GM19193 (cell line): ENCODE results near the gene CSNK1E.

Source experiments
- POLR2A ChIP-seq: IDR thresholded peaks from 4 replicates; pipeline ENCODE4 v1.6.1; 2011; ENCODE audit not compliant: insufficient read depth, insufficient read length; ENCODE audit errors: extremely low read depth

CSNK1E gene

DNA sequence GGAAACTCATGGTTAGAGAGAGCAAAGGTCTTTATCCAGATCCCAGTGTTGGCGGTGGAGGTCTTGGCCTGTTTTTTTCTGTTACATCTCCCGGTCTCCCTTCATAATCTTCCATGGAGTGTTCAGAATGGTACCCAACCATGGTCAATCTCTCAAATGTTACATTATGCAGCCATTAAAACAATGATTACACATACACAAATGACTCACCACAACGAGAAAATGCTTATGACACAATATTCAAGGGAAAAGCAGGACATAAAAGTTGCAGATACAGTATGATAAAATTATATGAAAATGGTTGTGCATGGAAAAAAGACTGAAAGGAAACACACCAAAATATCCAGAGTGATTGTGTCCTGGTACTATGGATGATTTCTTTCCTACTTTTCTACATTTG lies 17.8 kb upstream of the CSNK1E start:
- TF ChIP-seq POLR2A = no peak

DNA sequence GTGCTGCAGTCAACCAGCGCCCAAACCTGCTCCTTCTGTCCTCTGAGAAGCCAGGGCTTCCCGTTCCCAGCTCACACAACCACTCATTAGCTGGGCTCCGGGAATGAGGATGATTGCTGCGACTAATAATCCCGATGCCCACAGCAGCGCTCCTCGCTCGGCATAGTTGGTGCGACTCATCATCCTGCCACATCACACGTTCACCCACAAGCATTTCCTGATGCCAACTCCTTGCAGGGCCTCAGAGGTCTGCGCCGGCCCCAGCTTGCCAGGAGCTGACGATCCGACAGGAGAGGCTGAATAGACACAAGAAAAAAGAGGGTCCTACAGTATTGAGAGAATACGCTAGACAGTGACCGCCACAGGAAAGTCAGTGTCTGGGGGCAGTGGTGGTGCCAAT lies 10.6 kb upstream of the CSNK1E start:
- TF ChIP-seq POLR2A = no peak

DNA sequence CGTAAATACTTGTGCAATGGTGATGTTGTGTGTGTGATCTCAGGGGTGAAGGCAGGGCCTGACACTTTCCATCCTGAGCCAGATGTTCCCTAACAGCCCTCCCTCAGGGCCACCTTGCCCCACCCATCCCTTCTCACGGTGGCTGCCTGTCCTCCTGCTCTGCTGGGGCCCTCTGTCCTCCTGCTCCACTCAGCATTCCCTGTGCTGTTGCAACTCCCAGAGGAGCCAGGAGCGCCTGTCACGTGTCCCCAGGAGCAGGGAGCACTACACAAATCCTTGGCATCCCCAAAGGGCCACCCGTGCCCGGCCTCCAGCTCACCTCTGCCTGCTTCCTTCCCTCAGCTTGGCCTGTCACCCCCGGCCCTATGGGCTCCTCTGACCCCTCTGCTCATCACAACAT lies 10.2 kb upstream of the CSNK1E start:
- no peak for TF ChIP-seq POLR2A

DNA sequence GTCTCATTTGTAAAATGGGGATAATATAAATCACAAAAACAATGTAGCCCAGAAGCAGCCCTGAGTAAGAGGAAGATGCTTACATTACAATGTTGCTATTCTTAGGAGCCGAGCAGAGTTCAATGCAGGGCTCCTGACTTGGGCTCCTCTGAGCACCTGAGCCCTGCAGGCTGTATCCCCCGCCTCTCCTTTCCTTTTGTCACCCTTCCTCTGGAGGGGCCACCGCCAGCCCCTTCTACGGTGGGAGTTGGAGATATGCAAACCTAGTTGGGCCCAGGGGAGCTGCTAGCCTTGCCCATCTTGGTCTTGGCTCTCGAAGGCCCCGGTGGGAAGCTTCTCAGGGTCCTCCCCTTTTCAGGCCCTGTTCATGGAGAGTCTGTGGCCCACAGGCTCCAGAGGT lies 8.4 kb upstream of the CSNK1E start:
- no peak for TF ChIP-seq POLR2A

DNA sequence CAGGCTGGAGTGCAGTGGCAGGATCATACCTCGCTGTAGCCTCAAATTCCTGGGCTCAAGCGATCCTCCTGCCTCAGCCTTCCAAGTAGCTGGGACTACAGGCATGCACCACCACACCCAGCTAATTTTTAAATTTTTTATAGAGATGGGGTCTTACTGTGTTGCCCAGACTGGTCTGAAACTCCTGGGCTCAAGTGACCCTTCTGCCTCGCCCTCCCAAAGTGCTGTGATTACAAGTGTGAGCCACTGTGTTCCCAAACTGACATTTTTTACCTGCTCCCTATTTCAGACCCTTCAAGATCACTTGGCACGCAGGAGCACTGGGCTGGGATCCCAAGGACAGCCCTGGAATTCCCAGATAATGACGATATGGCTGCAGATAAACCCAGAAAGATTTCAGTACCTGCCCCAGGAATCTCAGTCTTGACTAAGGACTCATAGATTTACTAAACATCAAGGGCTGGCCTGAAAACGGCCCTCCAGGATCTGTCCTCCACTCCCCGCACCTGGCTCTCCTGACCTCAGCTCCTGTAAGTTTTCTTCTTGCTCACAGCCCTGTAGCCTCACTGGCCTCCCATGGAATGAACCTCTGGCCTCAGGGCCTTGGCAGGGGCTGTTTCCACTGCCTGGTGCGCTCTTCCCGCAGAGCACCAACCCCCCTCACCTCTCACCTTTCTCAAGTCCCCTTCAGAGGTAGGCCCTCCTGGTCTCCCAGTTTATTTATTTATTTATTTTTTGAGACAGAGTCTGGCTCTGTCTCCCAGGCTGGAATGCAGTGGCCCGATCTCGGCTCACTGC lies 3.6 kb upstream of the CSNK1E start:
- TF ChIP-seq POLR2A = no peak

DNA sequence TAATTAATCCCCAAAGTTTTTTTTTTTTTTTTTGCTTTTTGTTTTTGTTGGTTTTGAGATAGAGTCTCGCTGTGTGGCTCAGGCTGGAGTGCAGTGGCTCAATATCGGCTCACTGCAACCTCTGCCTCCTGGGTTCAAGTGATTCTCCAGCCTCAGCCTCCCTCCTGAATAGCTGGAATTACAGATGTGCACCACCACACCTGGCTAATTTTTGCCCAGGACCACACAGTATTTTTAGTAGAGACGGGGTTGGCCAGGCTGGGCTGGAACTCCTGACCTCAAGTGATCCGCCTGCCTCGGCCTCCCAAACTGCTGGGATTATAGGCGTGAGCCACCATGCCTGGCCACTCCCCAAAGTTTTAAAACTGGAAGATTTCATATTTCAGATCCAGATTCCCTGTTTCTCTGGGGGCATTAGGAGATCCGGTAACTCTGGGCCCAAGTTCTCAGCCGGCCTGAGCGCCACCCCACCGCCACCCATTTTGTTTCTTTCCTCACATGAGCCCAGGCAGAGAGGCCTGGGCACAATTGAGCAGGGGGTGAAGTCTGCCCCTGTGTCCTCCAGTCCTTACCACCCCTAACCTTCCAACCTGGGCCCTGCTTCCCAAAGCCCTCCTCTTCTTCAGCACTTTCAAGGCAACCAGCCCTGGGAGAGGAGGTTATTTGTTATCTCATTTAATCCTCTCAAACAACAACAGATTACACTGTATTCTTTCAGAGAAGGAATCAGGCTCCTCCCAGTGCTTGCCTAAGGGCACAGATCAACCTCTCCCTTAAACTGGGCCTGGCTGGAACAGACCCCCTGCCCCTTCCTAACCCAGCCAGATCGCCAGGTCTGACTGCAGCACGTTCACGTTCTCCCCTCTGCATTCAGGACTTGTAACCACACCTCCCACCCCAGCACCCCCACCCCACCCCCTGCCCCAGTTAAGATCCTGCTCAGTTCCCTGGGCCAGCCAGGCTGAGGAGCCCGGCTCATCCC lies 1.9 kb upstream of the CSNK1E start:
- TF ChIP-seq POLR2A = no peak

DNA sequence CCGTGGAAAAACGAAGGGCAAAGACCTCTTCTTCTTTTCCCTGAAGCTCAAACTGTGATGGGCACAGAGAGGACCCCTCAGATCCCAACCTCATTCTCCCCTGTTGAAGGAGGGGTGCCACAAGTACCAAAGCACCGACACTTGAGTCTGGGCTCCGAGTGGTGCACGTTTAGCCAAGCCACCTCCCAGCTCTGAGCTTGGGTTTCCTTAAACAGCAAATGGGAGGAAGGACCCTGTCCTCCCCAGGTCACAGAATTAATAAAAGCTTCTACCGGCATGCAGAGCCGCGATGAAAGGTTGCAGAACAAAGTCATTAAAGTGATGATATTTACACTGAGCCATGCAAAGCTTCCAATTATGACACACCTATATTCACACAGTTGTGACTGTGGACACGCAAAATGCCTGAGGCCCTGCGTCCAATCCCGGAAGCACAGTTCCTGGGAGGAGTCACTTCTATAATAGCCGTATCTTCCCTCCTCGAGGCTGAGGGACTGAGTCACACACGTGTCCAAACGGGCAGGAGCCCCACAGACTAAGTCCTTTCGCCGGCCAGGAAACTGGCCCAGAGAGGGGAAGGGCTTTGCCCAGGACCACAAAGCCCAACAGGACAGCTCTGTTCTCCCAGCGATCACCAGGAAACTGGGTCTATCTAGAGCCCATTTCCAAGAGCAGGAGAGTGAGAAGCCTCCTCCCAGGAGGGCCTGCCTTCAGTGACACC lies 922 bp upstream of the CSNK1E start:
- TF ChIP-seq POLR2A = no peak

DNA sequence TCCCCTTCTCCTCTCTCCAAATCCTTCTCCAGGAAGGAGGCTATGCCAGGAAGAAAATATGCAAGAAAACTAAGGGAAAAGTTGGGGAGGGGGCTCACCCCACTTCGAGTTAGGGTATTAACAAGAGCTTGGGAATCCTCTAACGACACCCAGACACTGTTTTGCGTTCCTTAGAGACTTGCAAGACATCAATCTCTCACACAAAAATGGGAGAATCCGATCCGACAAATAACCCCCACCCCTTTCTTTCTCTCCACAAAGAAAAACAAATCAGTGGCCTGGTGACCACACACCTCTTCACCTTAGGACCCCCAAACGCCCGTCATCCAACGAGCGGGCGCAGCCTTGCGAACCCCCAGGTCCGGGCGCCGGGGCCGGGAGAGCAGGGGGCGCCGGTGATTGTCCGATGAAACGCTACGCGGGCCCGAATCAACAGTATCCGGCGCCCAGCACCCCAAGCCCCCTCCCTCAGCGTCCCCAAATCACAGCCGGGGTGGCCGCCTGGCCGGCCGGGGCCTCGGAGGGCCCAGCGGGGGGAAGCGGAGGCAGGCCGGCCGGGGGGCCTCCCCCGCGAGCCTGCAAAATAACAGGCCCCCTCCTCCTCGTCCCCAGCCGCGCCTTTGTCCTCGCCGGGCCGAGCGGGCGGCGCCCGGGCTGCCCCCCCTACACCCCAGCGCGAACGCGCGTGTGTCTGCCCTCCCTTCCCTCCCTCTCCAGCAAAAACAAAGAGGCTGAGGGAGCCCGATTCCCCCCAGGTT lies 690 bp downstream of the CSNK1E start:
- TF ChIP-seq POLR2A = no peak

DNA sequence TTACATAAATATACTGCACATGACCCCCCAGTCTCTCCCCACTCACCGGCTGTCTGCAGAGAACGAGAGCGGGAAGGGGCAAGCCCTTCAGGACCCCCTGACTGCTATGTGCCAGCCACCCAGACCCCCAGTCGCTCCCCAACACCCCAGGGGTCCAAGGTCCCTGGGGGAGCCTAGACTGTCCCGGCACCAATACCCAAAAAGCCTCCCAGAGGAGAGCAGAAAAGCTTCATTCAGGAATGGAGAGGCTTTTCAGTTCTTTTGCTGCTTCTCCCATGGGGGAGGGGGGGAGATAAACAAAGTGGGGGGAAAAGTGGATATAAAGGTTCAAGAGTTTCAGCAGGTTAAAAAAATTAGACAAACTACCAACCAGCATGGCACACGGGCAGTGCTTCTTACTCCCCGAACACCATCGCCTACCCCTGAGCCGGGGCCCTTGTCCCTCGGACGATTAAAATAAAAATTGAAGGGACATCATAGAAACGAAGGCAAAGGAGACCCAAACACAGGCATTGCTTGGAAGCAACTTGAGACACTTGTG lies 1.3 kb downstream of the CSNK1E start:
- no peak for TF ChIP-seq POLR2A

DNA sequence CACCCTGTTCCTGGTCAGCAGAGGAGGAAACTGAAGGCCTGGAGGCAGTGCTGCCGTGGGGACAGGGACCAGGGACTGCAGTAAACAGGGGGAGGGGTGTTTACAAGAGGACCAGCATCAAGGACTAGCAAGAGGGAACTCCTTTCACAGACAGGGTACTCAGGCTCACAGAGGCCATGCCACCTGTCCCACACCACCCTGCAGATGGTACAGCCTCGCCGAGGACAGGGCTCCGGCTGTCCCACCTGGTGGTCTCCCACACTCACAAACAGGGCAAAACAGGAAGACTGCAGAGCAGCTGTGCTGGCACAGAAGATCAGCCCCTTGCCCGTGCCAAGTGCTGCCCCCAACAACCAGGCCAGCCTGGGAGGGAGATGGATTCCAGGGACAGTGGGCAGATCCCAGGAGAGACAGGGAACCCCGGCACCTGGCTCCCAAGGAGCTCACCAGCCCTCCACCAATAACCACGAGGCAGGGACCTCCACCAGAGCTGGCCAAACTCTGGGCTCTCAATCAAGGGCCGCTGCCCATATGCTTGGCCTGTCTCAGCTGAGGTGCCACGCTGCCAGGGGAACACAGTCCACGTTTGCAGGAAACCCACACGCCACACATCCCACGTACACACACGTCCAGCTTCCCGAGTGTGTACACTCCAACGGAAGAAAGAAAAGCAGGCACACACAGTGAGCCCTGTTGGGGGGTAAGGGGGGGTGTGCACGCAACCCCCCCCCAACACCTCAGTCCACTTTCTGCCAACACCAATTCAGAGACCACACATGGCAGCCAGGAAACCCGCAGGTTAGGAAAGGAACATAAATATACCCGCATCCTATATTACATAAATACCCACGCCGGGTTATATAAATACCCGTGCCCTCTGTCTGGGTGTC lies 2.1 kb downstream of the CSNK1E start:
- TF ChIP-seq POLR2A = no peak

DNA sequence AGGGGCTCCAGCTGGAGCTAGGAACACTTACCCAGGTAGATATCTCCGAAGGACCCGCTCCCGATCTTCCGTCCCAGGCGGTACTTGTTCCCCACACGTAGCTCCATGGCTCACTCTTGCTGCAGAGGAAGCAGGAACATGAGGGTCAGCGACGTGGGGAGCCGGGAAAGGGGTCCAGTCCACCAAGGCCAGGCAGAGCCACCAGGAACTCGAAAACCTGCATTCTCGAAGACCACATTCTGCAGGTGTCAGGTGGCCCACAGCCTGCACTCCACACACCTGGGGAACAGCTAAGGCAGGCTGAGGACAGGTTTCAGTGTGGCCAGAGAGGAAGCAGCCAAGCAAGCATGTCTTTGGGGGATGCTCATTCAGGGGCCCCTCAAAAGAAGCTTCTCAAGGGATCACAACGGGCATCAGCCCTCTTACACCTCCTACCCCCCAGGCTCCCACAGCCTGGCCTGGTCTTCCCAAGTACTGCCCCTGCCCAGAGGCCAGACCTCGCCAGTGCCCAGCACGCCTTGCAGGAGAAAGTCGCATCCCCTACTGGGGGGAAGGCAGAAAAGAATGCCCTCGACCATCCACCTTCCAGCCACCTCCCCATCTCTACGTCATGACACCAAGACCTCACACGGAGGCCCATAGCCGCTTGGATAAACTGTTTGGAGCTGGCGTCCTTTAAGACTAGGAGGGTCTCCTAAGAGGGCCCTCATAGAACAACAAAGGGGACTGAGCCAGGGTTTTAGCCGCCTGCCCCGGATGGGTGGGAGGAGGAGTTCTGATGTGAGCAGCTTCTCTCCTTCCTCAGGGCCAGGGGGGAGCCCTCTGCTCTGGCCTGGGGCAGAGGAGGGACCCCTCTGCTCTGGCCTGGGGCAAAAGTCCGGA lies 2.9 kb downstream of the CSNK1E start:
- TF ChIP-seq POLR2A = no peak

DNA sequence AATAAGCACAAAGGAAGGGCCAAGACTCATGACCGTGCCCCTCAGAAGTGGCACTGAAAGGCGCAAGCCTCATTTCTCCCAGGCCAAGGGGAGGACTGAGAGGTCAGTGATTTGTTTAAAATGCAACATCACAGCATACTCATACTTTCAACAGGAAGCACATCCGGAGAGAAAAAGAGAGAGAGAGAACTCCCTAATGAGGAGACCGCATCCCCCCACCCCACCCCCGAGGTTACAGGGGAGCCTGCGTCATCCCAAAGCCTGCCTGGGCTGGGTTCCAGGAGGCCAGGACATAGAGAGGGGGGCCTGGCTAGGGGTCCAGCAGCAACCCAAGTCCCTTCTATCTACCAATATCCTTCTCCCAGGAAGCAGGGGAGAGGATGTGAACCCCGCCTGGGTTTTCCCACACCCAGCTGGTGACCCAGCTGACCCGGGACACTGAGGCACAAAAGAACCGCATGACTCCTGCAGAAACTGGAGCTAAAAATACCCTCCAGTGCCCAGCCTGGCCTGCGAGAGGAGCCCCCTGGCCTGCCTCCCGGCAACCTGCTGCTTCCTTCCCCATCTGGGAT lies 3.8 kb downstream of the CSNK1E start:
- TF ChIP-seq POLR2A = no peak
